Measurements from ENCODE around the gene ZNF296.
A peak's percentile ranks its signal among the peaks of the same experiment; 100 is the strongest.

DNA sequence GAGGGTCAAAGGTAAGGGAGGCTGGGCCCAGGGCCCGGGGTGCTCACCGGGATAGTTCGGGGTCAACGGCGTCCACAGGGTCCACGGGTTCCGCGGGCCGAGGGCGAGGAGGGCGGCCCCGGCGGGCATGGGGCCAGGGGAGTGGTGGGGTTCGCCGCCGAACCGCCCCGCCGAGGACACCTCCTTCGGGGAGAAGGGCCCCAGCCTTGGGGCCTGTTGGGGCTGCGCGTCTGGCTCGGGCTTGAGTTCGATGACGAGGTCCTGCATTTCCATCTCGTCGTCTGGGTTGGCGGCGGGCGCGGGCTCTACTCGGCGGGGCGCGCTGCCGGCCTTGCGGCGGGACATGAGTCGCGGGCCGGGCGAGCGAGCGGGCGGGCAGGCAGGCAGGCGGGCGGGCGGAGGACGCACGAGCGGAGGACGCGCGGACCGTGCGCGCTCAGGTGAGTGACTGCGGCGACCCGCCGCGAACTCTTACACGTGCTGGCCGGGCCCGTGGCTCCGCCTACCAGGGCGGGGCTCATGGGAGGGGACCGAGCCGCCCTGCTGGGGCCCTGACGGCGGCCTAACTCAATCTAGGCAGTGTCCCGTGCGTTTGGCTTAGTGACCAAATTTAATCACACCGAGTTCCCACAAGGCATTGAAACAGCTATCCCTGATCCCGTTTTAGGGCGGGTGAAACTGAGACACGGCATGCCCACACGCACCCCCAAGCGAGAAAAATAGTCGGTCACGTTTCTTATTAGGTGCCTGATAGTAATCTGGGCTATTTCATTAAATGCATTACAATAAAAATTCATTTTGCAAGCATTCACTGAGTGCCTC, at the start of gene ZNF296:
- TF ChIP-seq IRF2 (CRISPR knock-in tag; IDR thresholded peaks at IDR 0.05; ENCODE audit: borderline replicate concordance, low read depth) (no peak), RELA (CRISPR knock-in tag; IDR thresholded peaks at IDR 0.05; ENCODE audit: borderline replicate concordance) (no peak), CREB1 (CRISPR knock-in tag; IDR thresholded peaks at IDR 0.05) (no peak), ZNF138 (CRISPR knock-in tag; conservative IDR thresholded peaks at IDR 0.05) (no peak), TEAD4 (CRISPR knock-in tag; IDR thresholded peaks at IDR 0.05) (no peak), NR1H2 (CRISPR knock-in tag; IDR thresholded peaks at IDR 0.05) (no peak), ZNF396 (CRISPR knock-in tag; IDR thresholded peaks at IDR 0.05; ENCODE audit: borderline replicate concordance) (no peak)
- TF ChIP-seq, protein P1, sequence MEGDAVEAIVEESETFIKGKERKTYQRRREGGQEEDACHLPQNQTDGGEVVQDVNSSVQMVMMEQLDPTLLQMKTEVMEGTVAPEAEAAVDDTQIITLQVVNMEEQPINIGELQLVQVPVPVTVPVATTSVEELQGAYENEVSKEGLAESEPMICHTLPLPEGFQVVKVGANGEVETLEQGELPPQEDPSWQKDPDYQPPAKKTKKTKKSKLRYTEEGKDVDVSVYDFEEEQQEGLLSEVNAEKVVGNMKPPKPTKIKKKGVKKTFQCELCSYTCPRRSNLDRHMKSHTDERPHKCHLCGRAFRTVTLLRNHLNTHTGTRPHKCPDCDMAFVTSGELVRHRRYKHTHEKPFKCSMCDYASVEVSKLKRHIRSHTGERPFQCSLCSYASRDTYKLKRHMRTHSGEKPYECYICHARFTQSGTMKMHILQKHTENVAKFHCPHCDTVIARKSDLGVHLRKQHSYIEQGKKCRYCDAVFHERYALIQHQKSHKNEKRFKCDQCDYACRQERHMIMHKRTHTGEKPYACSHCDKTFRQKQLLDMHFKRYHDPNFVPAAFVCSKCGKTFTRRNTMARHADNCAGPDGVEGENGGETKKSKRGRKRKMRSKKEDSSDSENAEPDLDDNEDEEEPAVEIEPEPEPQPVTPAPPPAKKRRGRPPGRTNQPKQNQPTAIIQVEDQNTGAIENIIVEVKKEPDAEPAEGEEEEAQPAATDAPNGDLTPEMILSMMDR (IDR thresholded peaks at IDR 0.05) = no peak
- TF ChIP-seq, protein P2, sequence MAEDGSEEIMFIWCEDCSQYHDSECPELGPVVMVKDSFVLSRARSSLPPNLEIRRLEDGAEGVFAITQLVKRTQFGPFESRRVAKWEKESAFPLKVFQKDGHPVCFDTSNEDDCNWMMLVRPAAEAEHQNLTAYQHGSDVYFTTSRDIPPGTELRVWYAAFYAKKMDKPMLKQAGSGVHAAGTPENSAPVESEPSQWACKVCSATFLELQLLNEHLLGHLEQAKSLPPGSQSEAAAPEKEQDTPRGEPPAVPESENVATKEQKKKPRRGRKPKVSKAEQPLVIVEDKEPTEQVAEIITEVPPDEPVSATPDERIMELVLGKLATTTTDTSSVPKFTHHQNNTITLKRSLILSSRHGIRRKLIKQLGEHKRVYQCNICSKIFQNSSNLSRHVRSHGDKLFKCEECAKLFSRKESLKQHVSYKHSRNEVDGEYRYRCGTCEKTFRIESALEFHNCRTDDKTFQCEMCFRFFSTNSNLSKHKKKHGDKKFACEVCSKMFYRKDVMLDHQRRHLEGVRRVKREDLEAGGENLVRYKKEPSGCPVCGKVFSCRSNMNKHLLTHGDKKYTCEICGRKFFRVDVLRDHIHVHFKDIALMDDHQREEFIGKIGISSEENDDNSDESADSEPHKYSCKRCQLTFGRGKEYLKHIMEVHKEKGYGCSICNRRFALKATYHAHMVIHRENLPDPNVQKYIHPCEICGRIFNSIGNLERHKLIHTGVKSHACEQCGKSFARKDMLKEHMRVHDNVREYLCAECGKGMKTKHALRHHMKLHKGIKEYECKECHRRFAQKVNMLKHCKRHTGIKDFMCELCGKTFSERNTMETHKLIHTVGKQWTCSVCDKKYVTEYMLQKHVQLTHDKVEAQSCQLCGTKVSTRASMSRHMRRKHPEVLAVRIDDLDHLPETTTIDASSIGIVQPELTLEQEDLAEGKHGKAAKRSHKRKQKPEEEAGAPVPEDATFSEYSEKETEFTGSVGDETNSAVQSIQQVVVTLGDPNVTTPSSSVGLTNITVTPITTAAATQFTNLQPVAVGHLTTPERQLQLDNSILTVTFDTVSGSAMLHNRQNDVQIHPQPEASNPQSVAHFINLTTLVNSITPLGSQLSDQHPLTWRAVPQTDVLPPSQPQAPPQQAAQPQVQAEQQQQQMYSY (CRISPR knock-in tag; IDR thresholded peaks at IDR 0.05) = no peak
- TF ChIP-seq, protein P3, sequence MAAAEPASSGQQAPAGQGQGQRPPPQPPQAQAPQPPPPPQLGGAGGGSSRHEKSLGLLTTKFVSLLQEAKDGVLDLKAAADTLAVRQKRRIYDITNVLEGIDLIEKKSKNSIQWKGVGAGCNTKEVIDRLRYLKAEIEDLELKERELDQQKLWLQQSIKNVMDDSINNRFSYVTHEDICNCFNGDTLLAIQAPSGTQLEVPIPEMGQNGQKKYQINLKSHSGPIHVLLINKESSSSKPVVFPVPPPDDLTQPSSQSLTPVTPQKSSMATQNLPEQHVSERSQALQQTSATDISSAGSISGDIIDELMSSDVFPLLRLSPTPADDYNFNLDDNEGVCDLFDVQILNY (CRISPR knock-in tag; IDR thresholded peaks at IDR 0.05) = peak; percentile 65; the same call in 1 of the 2 replicates
